HEK293 (cell line): ENCODE data around the gene TCF3.

Experiments
- CTCF ChIA-PET: fragments of 350-600 bp; formaldehyde crosslinking; extraction: SDS; loops from one replicate; lab custom pipeline; 2021; ENCODE audit warnings: antibody characterized with exemption; lab: Yijun Ruan, JAX
- POLR2A ChIA-PET: fragments of 300-600 bp; formaldehyde crosslinking; extraction: SDS; loops from one replicate; lab custom pipeline; 2020; ENCODE audit warnings: antibody characterized with exemption, inconsistent platforms; lab: Yijun Ruan, JAX
- H3K27ac ChIP-seq: fragments of 200-500 bp; sonication (Bioruptor generic); 2 replicates; pipeline ENCODE4 v1.5.1; 2014; ENCODE audit warnings: low read depth, low read length, control low read depth, inconsistent platforms; ENCODE audit errors: extremely low read depth
- H3K36me3 ChIP-seq, 2 experiments: fragments of 200-500 bp in 1 of 2; sonication (Bioruptor generic) in 1 of 2; 1 replicate in 1 of 2; 2 replicates in 1 of 2; pipeline ENCODE4 v1.5.1; 2014 to 2017; ENCODE audit warnings: inconsistent platforms in 2 of 2, low read length in 2 of 2; ENCODE audit not compliant: control insufficient read depth in 2 of 2, insufficient read depth in 1 of 2
- H3K4me1 ChIP-seq: fragments of 200-500 bp; sonication (Bioruptor generic); 2 replicates; pipeline ENCODE4 v1.5.1; 2014; ENCODE audit warnings: mild to moderate bottlenecking, low read length, inconsistent platforms; ENCODE audit not compliant: control insufficient read depth, insufficient read depth
- H3K4me3 ChIP-seq: 2 replicates; pipeline ENCODE4 v1.5.1; 2011; ENCODE audit warnings: low read depth, mild to moderate bottlenecking, control low read depth, low read length, moderate library complexity
- H3K9me3 ChIP-seq: fragments of 200-500 bp; sonication (Bioruptor generic); 2 replicates; pipeline ENCODE4 v1.5.1; 2014; ENCODE audit warnings: low read depth, low read length, inconsistent platforms; ENCODE audit not compliant: control insufficient read depth, insufficient read depth
- ELK4 ChIP-seq: IDR thresholded peaks from 2 replicates; pipeline ENCODE4 v1.6.1; 2011; ENCODE audit warnings: mild to moderate bottlenecking, low read depth, low read length, borderline replicate concordance
- GFI1B ChIP-seq: fragments of 450-650 bp; formaldehyde crosslinking; IDR thresholded peaks from 2 replicates; pipeline ENCODE4 v1.5.1; 2016; ENCODE audit warnings: missing biosample characterization, missing genetic modification characterization
- HOXC10 ChIP-seq: sonication (generic); formaldehyde crosslinking; IDR thresholded peaks from 2 replicates; pipeline ENCODE4 v1.8.1; 2023; ENCODE audit warnings: mild to moderate bottlenecking, missing genetic modification reagents
- HOXD13 ChIP-seq: sonication (generic); formaldehyde crosslinking; IDR thresholded peaks from 2 replicates; pipeline ENCODE4 v1.8.0; 2022; ENCODE audit warnings: missing genetic modification reagents, borderline replicate concordance
- KLF8 ChIP-seq: fragments of 450-650 bp; formaldehyde crosslinking; IDR thresholded peaks from 2 replicates; pipeline ENCODE4 v1.5.1; 2016; ENCODE audit warnings: missing biosample characterization, missing genetic modification characterization
- OSR2 ChIP-seq: fragments of 450-650 bp; formaldehyde crosslinking; IDR thresholded peaks from 2 replicates; pipeline ENCODE4 v1.5.1; 2016; ENCODE audit warnings: missing biosample characterization, missing genetic modification characterization
- PATZ1 ChIP-seq: fragments of 450-650 bp; formaldehyde crosslinking; IDR thresholded peaks from 2 replicates; pipeline ENCODE4 v1.5.1; 2016; ENCODE audit warnings: missing biosample characterization, missing genetic modification characterization
- SALL2 ChIP-seq: fragments of 450-650 bp; formaldehyde crosslinking; IDR thresholded peaks from 2 replicates; pipeline ENCODE4 v1.5.0; 2017; ENCODE audit warnings: missing biosample characterization, mild to moderate bottlenecking, missing genetic modification characterization, borderline replicate concordance
- YY2 ChIP-seq: fragments of 450-650 bp; formaldehyde crosslinking; IDR thresholded peaks from 2 replicates; pipeline ENCODE4 v1.5.1; 2016; ENCODE audit warnings: missing biosample characterization, missing genetic modification characterization
- ZBTB10 ChIP-seq: fragments of 450-650 bp; formaldehyde crosslinking; IDR thresholded peaks from 2 replicates; pipeline ENCODE4 v1.5.1; 2016; ENCODE audit warnings: missing biosample characterization, missing genetic modification characterization
- ZBTB20 ChIP-seq: fragments of 450-650 bp; formaldehyde crosslinking; IDR thresholded peaks from 2 replicates; pipeline ENCODE4 v1.5.1; 2016; ENCODE audit warnings: missing biosample characterization, missing genetic modification characterization
- ZBTB49 ChIP-seq: fragments of 450-650 bp; formaldehyde crosslinking; IDR thresholded peaks from 2 replicates; pipeline ENCODE4 v1.5.1; 2016; ENCODE audit warnings: missing biosample characterization, missing genetic modification characterization, low read depth
- ZFP37 ChIP-seq: fragments of 450-650 bp; formaldehyde crosslinking; IDR thresholded peaks from 2 replicates; pipeline ENCODE4 v1.5.1; 2016; ENCODE audit warnings: missing biosample characterization, missing genetic modification characterization
- ZNF140 ChIP-seq: fragments of 450-650 bp; formaldehyde crosslinking; IDR thresholded peaks from 2 replicates; pipeline ENCODE4 v1.5.1; 2016; ENCODE audit warnings: missing biosample characterization, missing genetic modification characterization
- ZNF146 ChIP-seq: fragments of 450-650 bp; formaldehyde crosslinking; IDR thresholded peaks from 2 replicates; pipeline ENCODE4 v1.5.1; 2016; ENCODE audit warnings: missing biosample characterization, missing genetic modification characterization
- ZNF155 ChIP-seq: fragments of 450-650 bp; formaldehyde crosslinking; IDR thresholded peaks from 2 replicates; pipeline ENCODE4 v1.5.1; 2016; ENCODE audit warnings: missing biosample characterization, missing genetic modification characterization
- ZNF18 ChIP-seq: fragments of 450-650 bp; formaldehyde crosslinking; IDR thresholded peaks from 2 replicates; pipeline ENCODE4 v1.5.1; 2016; ENCODE audit warnings: missing biosample characterization, missing genetic modification characterization
- ZNF184 ChIP-seq: fragments of 450-650 bp; IDR thresholded peaks from 2 replicates; pipeline ENCODE4 v1.5.1; 2018; ENCODE audit warnings: missing biosample characterization, mild to moderate bottlenecking, missing genetic modification characterization
- ZNF211 ChIP-seq: fragments of 450-650 bp; formaldehyde crosslinking; IDR thresholded peaks from 2 replicates; pipeline ENCODE4 v1.5.1; 2016; ENCODE audit warnings: low read depth, missing biosample characterization, missing genetic modification characterization
- ZNF24 ChIP-seq: fragments of 450-650 bp; formaldehyde crosslinking; IDR thresholded peaks from 2 replicates; pipeline ENCODE4 v1.5.1; 2016; ENCODE audit warnings: missing biosample characterization, missing genetic modification characterization
- ZNF335 ChIP-seq: fragments of 450-650 bp; formaldehyde crosslinking; conservative IDR thresholded peaks from 2 replicates; pipeline ENCODE4 v1.5.1; 2016; ENCODE audit warnings: missing biosample characterization, missing genetic modification characterization
- ZNF350 ChIP-seq: fragments of 450-650 bp; formaldehyde crosslinking; IDR thresholded peaks from 2 replicates; pipeline ENCODE4 v1.5.0; 2017; ENCODE audit warnings: missing biosample characterization, mild to moderate bottlenecking, missing genetic modification characterization
- ZNF354C ChIP-seq: fragments of 450-650 bp; formaldehyde crosslinking; IDR thresholded peaks from 2 replicates; pipeline ENCODE4 v1.5.1; 2016; ENCODE audit warnings: missing biosample characterization, missing genetic modification characterization, low read depth, borderline replicate concordance
- ZNF391 ChIP-seq: fragments of 450-650 bp; formaldehyde crosslinking; IDR thresholded peaks from 2 replicates; pipeline ENCODE4 v1.5.1; 2016; ENCODE audit warnings: low read depth, missing biosample characterization, missing genetic modification characterization, borderline replicate concordance
- ZNF423 ChIP-seq: fragments of 450-650 bp; formaldehyde crosslinking; IDR thresholded peaks from 2 replicates; pipeline ENCODE4 v1.5.1; 2016; ENCODE audit warnings: missing biosample characterization, missing genetic modification characterization
- ZNF501 ChIP-seq: fragments of 450-650 bp; formaldehyde crosslinking; IDR thresholded peaks from 2 replicates; pipeline ENCODE4 v1.5.1; 2016; ENCODE audit warnings: missing biosample characterization, missing genetic modification characterization
- ZNF530 ChIP-seq: fragments of 450-650 bp; formaldehyde crosslinking; IDR thresholded peaks from 2 replicates; pipeline ENCODE4 v1.5.1; 2016; ENCODE audit warnings: low read depth, missing biosample characterization, missing genetic modification characterization

The TCF3 gene

GRCh38 chr19:1673645-1674292 is 21.4 kb upstream of the TCF3 start (continued):
- TF ChIP-seq ZNF423 (tag by site-specific recombination) (no peak), ZBTB20 (0 out of 2 replicates have a peak, but pooled peaks have one; percentile 13), ZNF354C (tag by site-specific recombination) (no peak), ZFP37 (no peak), ZNF350 (no peak), PATZ1 (tag by site-specific recombination) (no peak), ZNF501 (tag by site-specific recombination) (no peak), ZNF530 (no peak), GFI1B (no peak), ZNF391 (tag by site-specific recombination) (no peak), YY2 (tag by site-specific recombination) (no peak), SALL2 (tag by site-specific recombination) (no peak)
- TF ChIP-seq, all 188 proteins: peak for 5

- H3K27ac ChIP-seq, result no peak overlapping the region
- ChIA-PET POLR2A (interaction anchor here (0.7 to 1.1 kb wide), 2 partner anchors 153 to 549 kb away, joined by 3 read pairs; no protein-coding TSS in a partner anchor), CTCF (interaction anchor here (0.5 to 4.4 kb wide), 49 partner anchors 9 to 462 kb away, joined by 3 to 68 read pairs (median 4); partner anchors contain the start of gene TCF3)
- H3K36me3 ChIP-seq, result no peaks in the 10 kb centered on the region
- H3K4me3 ChIP-seq, result no peak overlapping the region
- H3K9me3 ChIP-seq, result no peaks in the 10 kb centered on the region
- H3K4me1 ChIP-seq, result no peaks in the 10 kb centered on the region; the same call in 1 of the 2 replicates
- TF ChIP-seq ZNF18 (tag by site-specific recombination) (0 out of 2 replicates have a peak, but pooled peaks have one; percentile 11), ZNF24 (no peak), ZNF155 (tag by site-specific recombination) (no peak), ELK4 (no peak), ZBTB49 (tag by site-specific recombination) (no peak), KLF8 (tag by site-specific recombination) (no peak), ZNF184 (tag by site-specific recombination) (no peak), HOXD13 (CRISPR knock-in tag) (no peak), ZNF211 (tag by site-specific recombination) (no peak), ZBTB10 (no peak), OSR2 (tag by site-specific recombination) (no peak), HOXC10 (CRISPR knock-in tag) (no peak), ZNF335 (tag by site-specific recombination) (0 out of 2 replicates have a peak, but pooled peaks have one; percentile 12), ZNF146 (tag by site-specific recombination) (no peak), ZNF140 (tag by site-specific recombination) (no peak)
Observed at GRCh38 chr19:1672769-1673644, 20.6 kb upstream of the TCF3 start.
